Chondrocyte (in vitro differentiated cells): ENCODE data around the gene AUTS2. TPM values are rescaled to one million over a fixed set of nuclear protein-coding genes. Genes with fewer than 3 reads are reported as not detected.
A peak's percentile ranks its signal among the peaks of the same experiment; 100 is the strongest.

Source experiments
- DNase-seq: peaks from one replicate; pipeline ENCODE4 v3.0.0; 2021; ENCODE audit warnings: mixed read lengths, low spot score
- H3K27ac Mint-ChIP-seq: one replicate; pipeline ENCODE4 v1.8.0; 2021; ENCODE audit warnings: mild to moderate bottlenecking, moderate library complexity, mixed read lengths; ENCODE audit not compliant: unreplicated experiment
- H3K27me3 Mint-ChIP-seq: 2 replicates; pipeline ENCODE4 v1.8.0; 2021; ENCODE audit warnings: low read depth, mixed read lengths
- H3K36me3 Mint-ChIP-seq: 2 replicates; pipeline ENCODE4 v1.8.0; 2021; ENCODE audit warnings: low read depth, mixed read lengths
- H3K4me1 Mint-ChIP-seq: 2 replicates; pipeline ENCODE4 v1.8.0; 2021; ENCODE audit warnings: low read depth, mild to moderate bottlenecking, mixed read lengths
- H3K4me3 Mint-ChIP-seq: one replicate; pipeline ENCODE4 v1.8.0; 2021; ENCODE audit warnings: mild to moderate bottlenecking, moderate library complexity, mixed read lengths; ENCODE audit not compliant: unreplicated experiment
- H3K9me3 Mint-ChIP-seq: 2 replicates; pipeline ENCODE4 v1.8.0; 2021; ENCODE audit warnings: low read depth, mixed read lengths
- CTCF ChIP-seq: fragments of 200-600 bp; sonication (generic); IDR thresholded peaks from 2 replicates; pipeline ENCODE4 v1.5.0; 2021; ENCODE audit warnings: antibody characterized with exemption, mild to moderate bottlenecking, moderate library complexity
- total RNA-seq: library from RNA; stranded (reverse); gene quantifications from 3 replicates; pipeline ENCODE4 v1.2.1, GENCODE V29; 2021

The AUTS2 gene
- total RNA-seq, 1 donor from 2014 or later: 31.5 TPM

GRCh38 chr7:69871886-69872569, 273.8 kb downstream of the AUTS2 start:
- TF ChIP-seq CTCF: no peak

GRCh38 chr7:69873512-69873911, 275.2 kb downstream of the AUTS2 start:
- TF ChIP-seq CTCF: no peak
- Mint-ChIP-seq H3K4me3 (no peak overlapping the region), H3K27ac (no peak overlapping the region), H3K4me1 (peaks cover 29% of the 10 kb centered on the region), H3K9me3 (no peaks in the 10 kb centered on the region), H3K36me3 (no peaks in the 10 kb centered on the region), H3K27me3 (no peaks in the 10 kb centered on the region)
- no peak for DNase-seq

More at GRCh38 chr7:69871886-69872569, 273.8 kb downstream of the AUTS2 start:
- H3K27ac Mint-ChIP-seq: peak overlapping the region; percentile 64
- H3K9me3 Mint-ChIP-seq: no peaks in the 10 kb centered on the region
- H3K4me3 Mint-ChIP-seq: no peak overlapping the region
- no peak for DNase-seq
- no peaks in the 10 kb centered on the region for H3K36me3 Mint-ChIP-seq
- H3K27me3 Mint-ChIP-seq: no peaks in the 10 kb centered on the region
- H3K4me1 Mint-ChIP-seq: peaks cover 29% of the 10 kb centered on the region

GRCh38 chr7:69878015-69878414, 279.7 kb downstream of the AUTS2 start:
- Mint-ChIP-seq H3K4me1 (peaks cover 9% of the 10 kb centered on the region), H3K4me3 (no peak overlapping the region), H3K9me3 (no peaks in the 10 kb centered on the region), H3K27me3 (no peaks in the 10 kb centered on the region), H3K27ac (no peak overlapping the region), H3K36me3 (no peaks in the 10 kb centered on the region)
- no peak for TF ChIP-seq CTCF
- no peak for DNase-seq

GRCh38 chr7:69878591-69878990, 280.3 kb downstream of the AUTS2 start:
- DNase-seq: no peak

GRCh38 chr7:69879989-69880388, 281.7 kb downstream of the AUTS2 start:
- TF ChIP-seq CTCF: no peak
- Mint-ChIP-seq H3K4me1 (no peaks in the 10 kb centered on the region), H3K36me3 (no peaks in the 10 kb centered on the region), H3K4me3 (no peak overlapping the region), H3K27me3 (no peaks in the 10 kb centered on the region), H3K27ac (no peak overlapping the region), H3K9me3 (no peaks in the 10 kb centered on the region)
- DNase-seq: no peak

More at GRCh38 chr7:69878591-69878990, 280.3 kb downstream of the AUTS2 start:
- Mint-ChIP-seq H3K36me3 (no peaks in the 10 kb centered on the region), H3K4me3 (no peak overlapping the region), H3K27me3 (no peaks in the 10 kb centered on the region), H3K4me1 (peaks cover 3% of the 10 kb centered on the region), H3K27ac (no peak overlapping the region), H3K9me3 (no peaks in the 10 kb centered on the region)
- no peak for TF ChIP-seq CTCF
